T-helper 9 cell (primary cell): ENCODE results near the gene INMT.

Source experiments
- DNase-seq: peaks from one replicate; pipeline ENCODE4 v3.0.0-alpha.2; 2020

INMT gene

GRCh38 chr7:30788640-30789333, 36.9 kb downstream of the INMT start:
- DNase-seq = no peak

- no peak for DNase-seq
These were observed 37.4 kb downstream of the INMT start for GRCh38 chr7:30789334-30789711.

GRCh38 chr7:30790356-30790755, 38.4 kb downstream of the INMT start:
- DNase-seq = no peak

- no peak for DNase-seq
These were observed 39.2 kb downstream of the INMT start for GRCh38 chr7:30791114-30791513.

GRCh38 chr7:30795161-30795948, 43.4 kb downstream of the INMT start:
- no peak for DNase-seq

DNA sequence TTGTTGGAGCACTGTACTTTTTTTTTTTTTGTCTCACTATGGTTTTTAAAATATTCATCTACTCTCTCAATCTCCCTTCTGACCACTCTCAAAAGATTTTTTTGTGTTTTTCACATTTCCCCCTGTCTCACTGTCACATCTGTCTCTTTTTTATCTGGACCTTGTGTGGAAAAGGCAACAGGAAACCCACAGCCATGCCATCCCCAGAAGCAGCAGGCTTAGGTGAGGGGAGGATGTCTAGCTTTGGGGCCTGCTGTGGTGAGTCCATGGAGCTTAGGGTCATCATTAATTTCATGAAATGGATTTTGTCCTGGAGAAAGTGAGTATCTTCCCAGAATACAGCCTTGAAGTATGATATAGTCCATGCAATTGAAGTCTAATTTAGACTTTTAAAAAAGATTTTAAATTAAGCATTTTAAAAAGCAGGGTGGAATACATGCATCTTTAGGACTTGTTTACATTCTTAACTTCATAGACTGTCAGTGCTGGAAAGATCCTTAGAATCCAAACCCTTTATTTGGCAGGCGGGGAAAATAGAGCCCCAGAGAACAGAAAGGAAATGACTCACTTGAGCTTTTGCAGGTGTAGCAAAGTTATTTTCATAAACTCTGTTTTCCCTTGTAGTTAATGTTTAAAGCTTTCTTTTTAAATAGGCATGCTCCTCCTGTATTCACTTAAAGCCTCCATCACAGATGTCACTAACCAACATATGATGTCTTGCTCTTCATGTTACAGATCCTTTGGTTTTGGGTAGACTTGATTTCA, 44.4 kb downstream of the INMT start:
- DNase-seq = no peak

DNA sequence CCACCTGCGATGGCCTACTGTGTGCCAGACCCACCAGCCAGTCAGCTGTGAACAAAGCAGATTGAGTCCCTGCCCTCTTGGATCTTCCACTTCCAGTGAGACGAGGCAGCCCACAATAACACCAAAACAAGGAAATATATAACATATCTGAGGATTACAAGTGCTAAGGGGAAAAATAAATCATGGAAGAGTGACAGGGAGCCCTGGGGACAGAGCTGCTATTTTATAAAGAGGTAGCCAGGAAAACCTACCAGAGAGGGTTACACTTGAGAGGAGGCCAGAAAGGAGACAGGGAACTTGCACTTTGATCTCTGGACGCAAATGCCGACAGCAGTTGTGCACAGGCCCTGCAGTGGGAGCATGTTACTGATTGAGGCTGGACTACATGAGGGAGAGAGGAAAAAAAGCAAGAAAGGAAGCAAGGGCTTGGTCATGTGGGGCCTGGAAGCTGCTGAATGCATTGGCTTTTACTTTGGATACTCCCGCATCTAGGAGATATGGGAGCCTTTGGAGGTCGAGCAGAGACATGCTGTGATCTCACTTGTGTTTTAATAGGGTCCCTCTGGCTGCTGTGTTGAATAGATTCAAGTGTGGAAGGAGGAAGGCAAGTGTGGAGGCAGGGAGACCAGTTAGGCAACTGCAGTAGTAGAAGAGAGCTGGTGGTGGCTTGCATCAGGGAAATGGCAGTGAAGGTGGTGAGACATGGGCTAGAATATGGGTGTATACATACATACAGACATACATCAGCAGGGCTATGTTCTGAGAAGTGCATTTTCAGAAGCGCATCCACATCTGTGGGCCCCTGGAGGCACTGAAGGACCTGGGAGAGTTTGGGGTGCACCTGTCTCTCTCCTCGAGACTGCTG, 45.5 kb downstream of the INMT start:
- DNase-seq = no peak

DNA sequence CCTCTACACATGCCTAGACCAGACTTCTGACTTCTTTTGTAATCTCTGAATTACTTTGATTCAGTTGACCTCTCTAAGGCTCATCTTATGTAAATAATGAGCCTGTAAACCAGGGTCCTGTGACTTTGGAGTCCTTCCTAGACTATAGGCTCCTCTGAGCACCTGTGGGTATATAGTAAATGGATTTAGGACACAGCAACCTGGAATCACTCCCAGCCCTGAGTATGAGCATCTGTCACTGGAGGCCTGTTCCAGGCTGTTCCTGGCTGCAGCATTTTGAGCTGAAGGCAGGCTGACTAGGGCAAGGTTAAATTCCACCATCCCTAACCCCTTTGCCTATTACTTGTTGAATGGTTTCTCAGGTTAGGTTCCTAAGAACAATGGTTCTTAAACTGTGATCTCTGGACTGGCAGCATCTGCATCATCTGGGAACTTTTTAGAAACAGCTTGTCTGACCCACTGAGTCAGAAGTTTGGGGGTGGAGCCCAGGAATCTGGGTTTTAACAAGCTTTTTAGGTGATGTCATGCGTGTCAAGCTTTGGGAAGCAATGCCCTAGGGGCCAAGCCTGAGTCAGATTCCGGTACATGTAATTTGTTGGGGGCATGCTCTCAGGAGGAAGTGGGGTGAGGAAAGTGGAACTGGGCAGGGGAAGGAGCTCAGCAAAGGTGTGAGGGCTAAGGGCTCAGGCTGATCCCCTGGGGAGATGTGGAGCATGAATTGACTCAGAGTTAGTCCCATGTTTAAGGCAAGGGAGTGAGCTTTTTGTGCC, 47.5 kb downstream of the INMT start:
- DNase-seq = no peak

DNA sequence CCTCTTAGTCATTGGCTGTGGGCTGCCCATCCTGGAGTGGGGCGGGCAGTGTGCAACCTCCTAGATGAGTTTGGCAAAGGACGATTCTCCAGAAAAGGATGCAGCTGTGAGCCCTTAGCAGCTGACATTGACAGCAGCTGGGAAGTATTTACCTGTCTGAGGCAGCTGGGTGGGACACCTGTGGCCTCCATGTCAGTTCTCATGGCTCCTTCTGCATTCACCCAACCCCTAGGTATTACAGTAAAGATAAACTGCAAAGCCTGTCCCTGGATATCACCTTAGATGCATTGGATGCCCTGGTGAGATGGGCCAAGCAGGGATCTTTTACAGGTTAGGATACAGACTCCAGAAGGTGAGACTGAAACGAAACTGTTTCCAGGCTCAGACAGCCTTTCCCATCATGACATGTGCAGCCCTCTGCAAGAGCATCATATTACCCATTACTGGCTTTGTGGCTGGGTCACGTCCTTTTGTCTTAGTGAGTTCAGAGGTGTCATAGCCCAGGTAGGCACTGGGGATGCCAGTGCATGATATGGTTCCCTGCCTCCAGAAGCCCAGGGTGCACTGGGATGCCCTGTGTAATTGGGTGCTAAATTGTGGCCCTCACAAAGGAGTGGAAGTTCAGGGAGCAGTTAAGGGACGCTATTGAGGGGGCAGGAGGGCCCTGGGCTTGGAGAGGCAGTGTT, 48.2 kb downstream of the INMT start:
- DNase-seq = no peak

DNA sequence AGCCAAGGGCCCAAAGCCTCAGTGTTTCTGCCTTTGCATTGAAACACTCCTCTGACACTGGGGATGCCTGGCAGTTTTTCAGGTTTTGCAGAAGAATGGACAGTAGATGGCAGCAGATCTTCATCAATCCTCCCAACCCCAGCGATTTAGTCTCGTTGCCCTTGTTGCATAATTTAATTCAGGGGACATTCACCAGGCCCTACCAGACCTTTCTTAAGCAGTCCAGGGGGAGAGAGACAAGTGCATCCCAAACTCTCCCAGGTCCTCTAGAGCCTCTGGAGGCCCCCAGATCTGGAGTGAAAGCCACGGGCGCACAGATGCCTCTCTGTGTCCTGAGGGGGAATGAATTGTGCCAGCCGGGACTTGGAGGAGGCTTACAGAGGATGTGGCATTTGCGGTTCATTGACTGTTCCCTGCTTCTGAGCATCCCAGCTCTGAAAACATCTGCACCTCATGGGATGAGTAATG, 48.9 kb downstream of the INMT start:
- DNase-seq = no peak

DNA sequence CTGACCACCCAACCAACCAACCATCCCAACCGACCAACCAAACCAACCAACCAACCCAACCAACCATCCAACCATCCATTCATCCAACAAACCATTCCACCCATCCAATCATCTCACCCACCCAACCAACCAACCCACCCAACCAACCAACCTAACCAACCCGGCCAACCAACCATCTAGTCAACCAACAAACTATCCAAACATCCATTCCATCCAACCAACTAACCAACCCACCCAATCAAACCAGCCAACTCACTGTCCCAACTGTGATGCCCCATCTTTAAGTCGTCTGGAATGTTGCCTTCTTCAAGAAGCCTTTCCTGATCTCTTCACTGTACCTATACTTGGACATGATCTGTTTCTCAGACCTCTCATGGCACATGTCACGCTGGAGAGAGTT, 50.9 kb downstream of the INMT start:
- no peak for DNase-seq

- no peak for DNase-seq
These were observed 52.2 kb downstream of the INMT start for GRCh38 chr7:30804078-30804661.

GRCh38 chr7:30805081-30805691, 53.3 kb downstream of the INMT start:
- no peak for DNase-seq

GRCh38 chr7:30805931-30806330, 54.0 kb downstream of the INMT start:
- DNase-seq = no peak
